Measurements from ENCODE around the gene MEPCE.

MEPCE gene

GRCh38 chr7:100407285-100408180 is 22.1 kb upstream of the MEPCE start:
- no peak for FAIRE-seq

DNA sequence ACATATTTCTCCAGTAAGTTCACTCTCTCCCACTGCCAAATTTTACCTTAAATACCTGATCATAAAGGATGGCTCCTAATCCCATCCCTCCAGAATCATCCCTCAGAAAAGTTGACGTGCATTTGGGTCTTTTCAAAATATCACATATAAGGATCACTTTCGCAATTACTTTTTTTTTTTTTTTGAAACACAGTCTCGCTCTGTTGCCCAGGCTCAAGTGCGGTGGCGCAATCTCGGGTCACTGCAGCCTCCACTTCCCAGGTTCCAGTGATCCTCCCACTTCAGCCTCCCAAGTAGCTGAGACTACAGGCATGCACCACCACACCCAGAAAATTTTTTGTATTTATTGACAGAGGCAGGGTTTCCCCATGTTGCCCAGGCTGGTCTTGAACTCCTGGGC is 18.5 kb upstream of the MEPCE start:
- FAIRE-seq = no peak

- no peak for FAIRE-seq
These were observed 16.3 kb upstream of the MEPCE start for GRCh38 chr7:100413346-100413745.

- no peak for FAIRE-seq
These were observed 15.7 kb upstream of the MEPCE start for GRCh38 chr7:100413889-100414288.

DNA sequence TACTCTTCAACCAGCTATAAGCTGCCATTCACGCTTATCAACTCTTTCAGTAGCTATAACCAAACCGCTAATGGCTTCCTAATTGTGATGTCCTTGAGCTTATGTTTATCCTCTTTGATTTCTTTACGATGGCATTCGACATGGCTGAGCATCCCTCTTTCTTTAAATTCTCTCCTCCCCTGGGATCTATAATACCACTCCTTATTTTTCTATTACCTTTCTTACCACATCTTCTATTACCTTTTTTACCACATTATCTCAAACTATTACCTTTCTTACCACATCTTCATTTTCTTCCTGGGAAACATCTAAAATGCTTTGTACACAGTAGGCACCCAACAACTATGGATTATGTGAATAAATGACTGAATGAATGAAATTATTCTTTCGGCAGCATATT is 14.2 kb upstream of the MEPCE start:
- no peak for FAIRE-seq

DNA sequence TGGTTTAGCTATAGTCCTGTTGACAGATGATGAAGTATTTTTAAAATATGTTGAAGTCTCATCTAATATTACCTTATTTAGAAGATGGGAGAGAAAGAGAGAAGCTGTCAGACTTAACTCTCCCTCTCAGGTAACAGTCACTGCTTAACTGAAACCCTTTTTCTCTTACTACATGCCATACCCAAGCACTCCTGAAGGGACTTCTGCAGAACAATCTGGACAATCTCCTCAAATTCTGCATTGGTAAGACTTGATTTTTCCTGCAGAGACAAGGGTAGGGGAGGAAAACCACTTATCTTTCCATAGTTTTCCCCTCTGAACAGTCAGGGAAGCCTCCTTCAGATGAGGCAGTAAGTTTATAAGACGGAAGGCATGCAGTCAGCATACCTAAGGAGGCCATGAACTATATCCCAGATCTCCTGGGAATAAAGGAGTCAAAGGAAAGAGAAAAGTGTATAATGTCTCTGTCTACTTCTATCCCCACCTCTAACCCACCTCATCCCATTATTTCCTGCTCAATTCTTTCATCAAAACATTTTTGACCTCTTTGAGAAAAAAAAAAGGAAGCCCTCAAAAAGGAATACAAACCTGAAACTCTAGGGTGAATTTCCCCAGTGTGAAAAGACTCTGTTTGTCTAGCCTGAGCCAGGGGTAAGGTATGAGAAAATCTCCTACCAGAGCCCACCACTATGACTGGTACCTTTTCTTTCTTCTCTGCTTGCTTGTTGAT is 10.5 kb upstream of the MEPCE start:
- no peak for FAIRE-seq

GRCh38 chr7:100419660-100420226 is 9.9 kb upstream of the MEPCE start:
- no peak for FAIRE-seq

DNA sequence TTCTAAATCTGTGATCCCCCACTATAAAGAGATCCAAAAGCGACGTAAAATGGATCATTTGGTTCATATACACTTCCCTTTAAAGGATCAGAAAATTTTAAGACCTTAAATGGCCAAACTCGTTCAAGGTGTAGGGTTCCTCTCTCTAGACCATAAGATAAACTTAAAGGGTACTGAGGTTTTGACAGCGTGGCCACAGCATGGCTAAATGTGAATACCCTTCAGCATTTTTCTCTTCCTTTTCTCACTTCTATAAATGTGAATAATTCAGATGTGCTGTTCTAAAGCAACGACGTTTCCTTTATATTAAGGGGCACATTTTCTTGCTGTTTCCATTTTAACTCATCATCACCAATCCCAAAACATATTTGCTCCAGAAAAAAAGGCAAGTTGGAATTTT is 6.3 kb upstream of the MEPCE start:
- no peak for FAIRE-seq

GRCh38 chr7:100425347-100425746 is 4.3 kb upstream of the MEPCE start:
- FAIRE-seq = no peak

- no peak for FAIRE-seq
These were observed 3.1 kb upstream of the MEPCE start for GRCh38 chr7:100426516-100426915.

GRCh38 chr7:100427762-100428198 is 1.9 kb upstream of the MEPCE start:
- no peak for FAIRE-seq

GRCh38 chr7:100428199-100428966 is 1.2 kb upstream of the MEPCE start, which contains the start of gene ZCWPW1:
TSS of gene ZCWPW1 (minus strand) at chr7:100428703. CDS start at chr7:100420649, 8,054 bp downstream.
- FAIRE-seq = peak; percentile 62

GRCh38 chr7:100428967-100429636 is 529 bp upstream of the MEPCE start:
- FAIRE-seq = peak; percentile 96

GRCh38 chr7:100430493-100431285 is 1.1 kb downstream of the MEPCE start:
- FAIRE-seq = no peak

- FAIRE-seq = no peak
These were observed 1.7 kb downstream of the MEPCE start for GRCh38 chr7:100431286-100431735.

GRCh38 chr7:100432053-100432452 is 2.4 kb downstream of the MEPCE start:
- no peak for FAIRE-seq

- FAIRE-seq = no peak
These were observed 3.1 kb downstream of the MEPCE start for GRCh38 chr7:100432621-100433275.

DNA sequence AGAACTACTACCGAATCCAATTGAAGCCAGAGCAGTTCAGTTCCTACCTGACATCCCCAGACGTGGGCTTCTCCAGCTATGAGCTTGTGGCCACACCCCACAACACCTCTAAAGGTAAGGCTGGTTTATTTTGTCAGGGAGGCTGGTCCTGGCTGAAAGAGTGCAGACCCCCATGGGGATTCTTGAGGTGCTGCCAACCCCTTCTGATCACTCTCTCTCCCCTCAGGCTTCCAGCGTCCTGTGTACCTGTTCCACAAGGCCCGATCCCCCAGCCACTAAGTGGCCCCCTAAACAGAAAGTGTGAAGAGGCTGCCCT is 3.6 kb downstream of the MEPCE start:
- FAIRE-seq = no peak

GRCh38 chr7:100433592-100434296 is 4.1 kb downstream of the MEPCE start:
- no peak for FAIRE-seq
